ENCODE measurements around the gene KDM7A. TPM values are rescaled to one million over a fixed set of nuclear protein-coding genes. Genes with fewer than 3 reads are reported as not detected.
"Not testable (repeated sequence)": the region's sequence is repeated elsewhere in the genome, so short reads cannot be mapped to it uniquely, and the experiment has no call there.

Gene KDM7A
- total RNA-seq, 2 experiments from 2014 or later = 3.3 TPM

- no peaks in the 10 kb centered on the region for H3K9me2 ChIP-seq (ENCODE audit: insufficient read depth, low read length)
- no TSS peak for BruUV-seq (replicated peaks)
- POLR2A ChIA-PET = no interaction called here
- no peaks in the 10 kb centered on the region for H3K36me3 ChIP-seq (ENCODE audit: insufficient read depth, low read length)
- CTCF ChIA-PET (ENCODE audit: unreplicated experiment) = no interaction called here
- H2AFZ ChIP-seq (ENCODE audit: low read length) = no peak overlapping the region
- no peaks in the 10 kb centered on the region for H3K9me3 ChIP-seq (ENCODE audit: low read length)
- H3K4me3 ChIP-seq (ENCODE audit: low read depth, low read length, poor library complexity, severe bottlenecking) = no peak overlapping the region
- H3K27ac ChIP-seq (ENCODE audit: low read depth, low read length, poor library complexity, severe bottlenecking) = no peak overlapping the region
- TF ChIP-seq EZH2phosphoT487 (IDR thresholded peaks at IDR 0.05; ENCODE audit: borderline replicate concordance, low read depth, low read length) = no peak
- no peak for TF ChIP-seq CTCF (conservative IDR thresholded peaks at IDR 0.05; ENCODE audit: low read length)
- no peak for DNase-seq (ENCODE audit: low spot score)
- no peaks in the 10 kb centered on the region for H3K79me2 ChIP-seq (ENCODE audit: insufficient read depth, low read depth, low read length)
- H3K4me1 ChIP-seq (ENCODE audit: insufficient read depth, low read length, poor library complexity, severe bottlenecking) = no peaks in the 10 kb centered on the region
- H4K20me1 ChIP-seq (ENCODE audit: insufficient read depth, low read length) = no peaks in the 10 kb centered on the region
- intact Hi-C loops (cut with micrococcal nuclease; ENCODE audit: unreplicated experiment) = no loop called here
- H3K4me2 ChIP-seq (ENCODE audit: low read length) = no peak overlapping the region
These were observed 55.5 kb downstream of the KDM7A start for GRCh38 chr7:140121326-140121725.

- H3K79me2 ChIP-seq (ENCODE audit: insufficient read depth, low read depth, low read length); DNase-seq (ENCODE audit: low spot score); H4K20me1 ChIP-seq (ENCODE audit: insufficient read depth, low read length); H3K4me2 ChIP-seq (ENCODE audit: low read length); CTCF ChIA-PET (ENCODE audit: unreplicated experiment); POLR2A ChIA-PET; H3K27ac ChIP-seq (ENCODE audit: low read depth, low read length, poor library complexity, severe bottlenecking); H3K36me3 ChIP-seq (ENCODE audit: insufficient read depth, low read length); H3K9me2 ChIP-seq (ENCODE audit: insufficient read depth, low read length); H3K9me3 ChIP-seq (ENCODE audit: low read length); H3K4me1 ChIP-seq (ENCODE audit: insufficient read depth, low read length, poor library complexity, severe bottlenecking); BruUV-seq (replicated peaks); intact Hi-C loops (cut with micrococcal nuclease; ENCODE audit: unreplicated experiment); H2AFZ ChIP-seq (ENCODE audit: low read length); H3K4me3 ChIP-seq (ENCODE audit: low read depth, low read length, poor library complexity, severe bottlenecking): not testable (repeated sequence)
These were observed 62.0 kb downstream of the KDM7A start for GRCh38 chr7:140114817-140115216.

GRCh38 chr7:140108777-140109176, 68.0 kb downstream of the KDM7A start:
- DNase-seq (ENCODE audit: low spot score); H3K36me3 ChIP-seq (ENCODE audit: insufficient read depth, low read length); H3K4me2 ChIP-seq (ENCODE audit: low read length); H3K27ac ChIP-seq (ENCODE audit: low read depth, low read length, poor library complexity, severe bottlenecking); H2AFZ ChIP-seq (ENCODE audit: low read length); H4K20me1 ChIP-seq (ENCODE audit: insufficient read depth, low read length); intact Hi-C loops (cut with micrococcal nuclease; ENCODE audit: unreplicated experiment); H3K4me1 ChIP-seq (ENCODE audit: insufficient read depth, low read length, poor library complexity, severe bottlenecking); H3K9me2 ChIP-seq (ENCODE audit: insufficient read depth, low read length); H3K79me2 ChIP-seq (ENCODE audit: insufficient read depth, low read depth, low read length); BruUV-seq (replicated peaks); H3K4me3 ChIP-seq (ENCODE audit: low read depth, low read length, poor library complexity, severe bottlenecking); H3K9me3 ChIP-seq (ENCODE audit: low read length); CTCF ChIA-PET (ENCODE audit: unreplicated experiment): not testable (repeated sequence)
- POLR2A ChIA-PET = interaction anchor here (0.7 kb wide), 1 partner anchor 11 kb away, joined by 4 read pairs; no protein-coding TSS in a partner anchor

- ChIA-PET POLR2A (interaction anchor here (0.9 kb wide), 1 partner anchor 15 kb away, joined by 3 read pairs; no protein-coding TSS in a partner anchor), CTCF (ENCODE audit: unreplicated experiment) (no interaction called here)
- intact Hi-C loops (cut with micrococcal nuclease; ENCODE audit: unreplicated experiment) = no loop called here
- Histone ChIP-seq H3K4me3 (ENCODE audit: low read depth, low read length, poor library complexity, severe bottlenecking) (no peak overlapping the region), H4K20me1 (ENCODE audit: insufficient read depth, low read length) (no peaks in the 10 kb centered on the region), H2AFZ (ENCODE audit: low read length) (no peak overlapping the region), H3K9me3 (ENCODE audit: low read length) (no peaks in the 10 kb centered on the region), H3K4me2 (ENCODE audit: low read length) (no peak overlapping the region), H3K79me2 (ENCODE audit: insufficient read depth, low read depth, low read length) (no peaks in the 10 kb centered on the region), H3K27ac (ENCODE audit: low read depth, low read length, poor library complexity, severe bottlenecking) (no peak overlapping the region), H3K4me1 (ENCODE audit: insufficient read depth, low read length, poor library complexity, severe bottlenecking) (no peaks in the 10 kb centered on the region), H3K36me3 (ENCODE audit: insufficient read depth, low read length) (no peaks in the 10 kb centered on the region; the same call in 1 of the 2 replicates), H3K9me2 (ENCODE audit: insufficient read depth, low read length) (no peaks in the 10 kb centered on the region)
- BruUV-seq (replicated peaks) = no TSS peak
- no peak for DNase-seq (ENCODE audit: low spot score)
- TF ChIP-seq CTCF (conservative IDR thresholded peaks at IDR 0.05; ENCODE audit: low read length) = no peak
- TF ChIP-seq EZH2phosphoT487 (IDR thresholded peaks at IDR 0.05; ENCODE audit: borderline replicate concordance, low read depth, low read length) = no peak
These were observed 80.3 kb downstream of the KDM7A start for GRCh38 chr7:140096459-140096858.

Data from OCI-LY7 (cell line).